ENCODE measurements around the gene YES1. TPM values are rescaled to one million over a fixed set of nuclear protein-coding genes. Genes with fewer than 3 reads are reported as not detected.

Gene YES1
- total RNA-seq, 2 experiments from 2014 or later: 13.1 to 14.2 TPM

DNA sequence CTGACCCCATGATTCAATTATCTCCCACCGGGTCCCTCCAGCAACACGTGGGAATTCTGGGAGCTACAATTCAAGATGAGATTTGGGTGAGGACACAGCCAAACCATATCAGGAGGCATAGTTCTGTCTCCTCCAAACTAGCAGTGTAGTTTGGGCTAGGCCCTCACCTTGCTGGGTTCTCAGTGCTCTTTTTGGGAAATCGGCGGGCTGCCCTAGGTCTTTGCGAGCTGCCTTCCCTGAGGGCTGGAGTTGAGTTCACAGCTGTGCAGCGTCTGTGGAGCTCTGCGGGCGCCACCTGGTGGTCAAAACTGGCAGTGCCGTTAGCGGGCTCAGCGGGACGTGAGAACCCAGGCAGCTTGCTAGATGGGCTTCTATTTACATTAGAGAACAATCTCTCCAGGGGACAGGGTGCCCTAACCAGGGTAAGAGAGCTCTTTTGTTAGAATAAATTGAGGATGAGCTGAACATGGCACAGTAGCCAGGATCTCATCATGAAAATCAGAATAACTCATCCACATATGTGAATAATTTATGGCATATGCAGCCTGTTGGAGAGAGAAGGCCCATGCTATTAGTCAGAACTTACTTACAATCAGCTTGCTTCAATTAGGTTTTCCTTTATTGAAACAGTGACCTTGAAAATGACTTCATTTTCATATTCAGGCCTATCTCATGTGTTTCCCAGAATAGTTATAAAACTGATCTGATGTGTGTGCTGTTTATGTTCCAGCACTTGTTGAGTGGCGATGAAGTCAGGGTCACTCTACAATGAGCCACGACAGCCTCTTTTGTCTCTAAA is 27.4 kb upstream of the YES1 start:
- ATAC-seq: peak; percentile 99
- no peaks in the 10 kb centered on the region for H3K36me3 Mint-ChIP-seq (ENCODE audit: low read depth)
- no peak overlapping the region for H3K4me3 Mint-ChIP-seq
- ChIA-PET CTCF (interaction anchor here (0.6 to 4.2 kb wide), 48 partner anchors 8 to 218 kb away, joined by 3 to 67 read pairs (median 4); partner anchors contain the start of genes ENOSF1 and TYMS), POLR2A (interaction anchor here (0.9 kb wide), 1 partner anchor 32 kb away, joined by 3 read pairs; no protein-coding TSS in a partner anchor)
- H3K4me1 Mint-ChIP-seq: no peaks in the 10 kb centered on the region
- peak; percentile 94 for DNase-seq
- no peaks in the 10 kb centered on the region for H3K9me3 Mint-ChIP-seq (ENCODE audit: low read depth)
- H3K27ac Mint-ChIP-seq: no peak overlapping the region
- H3K27me3 Mint-ChIP-seq: peaks cover 5% of the 10 kb centered on the region
- intact Hi-C loops (cut with DNase I, micrococcal nuclease): loop anchor here (1.0 to 2.0 kb wide), 5 partner anchors 97 to 242 kb away; partner anchors contain the start of gene ENOSF1 (in 1 of the 2)

GRCh38 chr18:837922-838321 is 25.9 kb upstream of the YES1 start:
- Mint-ChIP-seq H3K9me3 (ENCODE audit: low read depth) (no peaks in the 10 kb centered on the region), H3K4me3 (no peak overlapping the region), H3K36me3 (ENCODE audit: low read depth) (no peaks in the 10 kb centered on the region), H3K27me3 (peaks cover 5% of the 10 kb centered on the region), H3K27ac (no peak overlapping the region), H3K4me1 (no peaks in the 10 kb centered on the region)
- ATAC-seq (no peak), DNase-seq (no peak)
- intact Hi-C loops (cut with DNase I, micrococcal nuclease): loop anchor here in 1 of 2 experiments (2.0 kb wide), 1 partner anchor 213 kb away; no protein-coding TSS in a partner anchor
- CTCF ChIA-PET: interaction anchor here (0.7 to 2.3 kb wide), 4 partner anchors 91 to 214 kb away, joined by 3 to 17 read pairs (median 10); partner anchors contain the start of gene ENOSF1
- POLR2A ChIA-PET: no interaction called here

DNA sequence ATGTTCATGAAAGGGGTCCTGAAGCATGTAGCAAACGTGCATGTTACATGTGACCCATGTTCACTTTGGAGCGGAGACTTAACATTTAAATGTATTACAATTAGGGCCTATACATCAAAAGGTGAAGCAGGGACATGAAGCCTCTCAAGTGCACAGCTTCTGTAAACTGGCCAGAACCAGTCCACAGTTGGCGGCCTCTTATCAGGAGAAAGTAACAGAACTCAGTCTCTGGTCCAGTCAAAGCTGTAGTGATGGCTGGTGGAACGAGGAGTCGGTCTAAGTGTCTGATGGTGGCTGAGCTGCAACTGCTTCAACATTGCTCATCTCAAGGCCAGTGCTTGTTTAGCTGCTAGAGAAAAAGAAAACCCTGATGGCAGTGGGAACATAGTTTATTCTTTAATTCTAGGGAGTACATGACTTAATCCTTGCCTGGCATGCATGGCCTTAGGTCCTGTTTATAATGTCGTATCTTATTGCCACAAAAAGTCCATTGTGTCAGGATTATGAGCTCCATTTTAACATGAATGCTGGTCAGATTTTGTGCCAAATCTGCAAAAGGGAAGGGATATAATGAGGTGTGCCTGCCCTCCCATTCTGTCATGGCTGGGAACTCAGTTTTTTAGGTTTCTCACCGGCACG is 22.2 kb upstream of the YES1 start:
- Mint-ChIP-seq H3K4me1 (peaks cover 22% of the 10 kb centered on the region), H3K27me3 (no peaks in the 10 kb centered on the region), H3K4me3 (no peak overlapping the region), H3K36me3 (ENCODE audit: low read depth) (no peaks in the 10 kb centered on the region), H3K27ac (no peak overlapping the region), H3K9me3 (ENCODE audit: low read depth) (no peaks in the 10 kb centered on the region)
- ChIA-PET POLR2A (no interaction called here), CTCF (interaction anchor here (0.7 to 7.8 kb wide), 9 partner anchors 39 to 1483 kb away, joined by 3 to 155 read pairs (median 4); partner anchors contain the start of genes ENOSF1 and TYMS)
- no peak for DNase-seq
- no peak for ATAC-seq
- intact Hi-C loops (cut with DNase I, micrococcal nuclease): no loop called here

DNA sequence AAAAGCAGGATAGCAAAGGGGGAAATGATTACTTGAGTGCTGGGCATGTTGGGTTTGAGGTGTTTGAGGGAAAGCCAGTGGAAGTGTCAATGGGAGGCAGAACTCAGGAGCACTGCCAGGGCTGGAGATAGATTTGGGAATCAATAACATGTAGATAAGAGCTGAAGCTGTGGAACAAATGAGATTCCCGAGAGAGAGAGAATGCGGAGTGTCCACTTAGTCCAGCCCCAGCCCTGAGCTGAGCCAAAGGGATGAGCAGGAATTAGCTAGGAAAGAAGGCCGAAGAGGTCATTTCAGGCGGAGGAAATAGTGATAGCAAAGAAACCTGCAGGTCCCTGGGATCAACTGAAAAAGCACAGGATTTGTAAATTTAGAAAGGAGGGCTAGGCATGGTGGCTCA is 21.2 kb upstream of the YES1 start:
- no peaks in the 10 kb centered on the region for H3K36me3 Mint-ChIP-seq (ENCODE audit: low read depth)
- DNase-seq (no peak), ATAC-seq (no peak)
- no peak overlapping the region for H3K4me3 Mint-ChIP-seq
- peaks cover 22% of the 10 kb centered on the region for H3K4me1 Mint-ChIP-seq
- CTCF ChIA-PET: interaction anchor here (0.7 to 7.8 kb wide), 7 partner anchors 40 to 213 kb away, joined by 3 to 155 read pairs (median 8); partner anchors contain the start of genes ENOSF1 and TYMS
- no peaks in the 10 kb centered on the region for H3K9me3 Mint-ChIP-seq (ENCODE audit: low read depth)
- intact Hi-C loops (cut with DNase I, micrococcal nuclease): no loop called here
- H3K27me3 Mint-ChIP-seq: no peaks in the 10 kb centered on the region
- POLR2A ChIA-PET: no interaction called here
- H3K27ac Mint-ChIP-seq: no peak overlapping the region

DNA sequence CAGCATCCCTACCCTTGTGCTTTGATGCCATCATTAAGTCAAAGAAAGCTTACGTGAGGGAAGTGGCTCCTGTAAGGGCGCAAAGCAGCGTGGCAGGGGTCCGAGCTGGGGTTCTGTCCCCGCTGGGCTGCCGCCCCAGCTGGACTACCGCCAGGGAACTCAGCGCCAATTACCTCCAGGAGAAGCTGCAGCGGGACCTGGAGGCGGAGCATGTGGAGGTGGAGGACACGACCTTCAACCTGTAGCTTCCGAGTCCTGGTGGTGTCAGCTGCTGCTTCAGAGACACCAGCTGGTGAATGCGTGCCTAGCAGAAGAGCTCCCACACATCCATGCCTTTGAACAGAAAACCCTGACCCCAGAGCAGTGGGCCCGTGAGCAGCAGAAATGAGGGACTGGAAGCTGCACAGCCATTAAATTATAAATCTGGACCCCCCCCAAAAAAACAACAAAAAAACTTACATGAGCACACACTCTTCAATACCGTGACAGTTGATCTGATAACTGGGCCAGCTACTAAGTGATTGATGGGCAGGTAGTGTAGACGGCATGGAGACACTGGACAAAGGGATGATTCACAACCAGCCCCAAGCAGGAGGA is 20.1 kb upstream of the YES1 start:
- intact Hi-C loops (cut with DNase I, micrococcal nuclease): no loop called here
- POLR2A ChIA-PET: interaction anchor here (0.6 to 0.8 kb wide), 3 partner anchors 19 to 641 kb away, joined by 3 to 6 read pairs (median 5); no protein-coding TSS in a partner anchor

DNA sequence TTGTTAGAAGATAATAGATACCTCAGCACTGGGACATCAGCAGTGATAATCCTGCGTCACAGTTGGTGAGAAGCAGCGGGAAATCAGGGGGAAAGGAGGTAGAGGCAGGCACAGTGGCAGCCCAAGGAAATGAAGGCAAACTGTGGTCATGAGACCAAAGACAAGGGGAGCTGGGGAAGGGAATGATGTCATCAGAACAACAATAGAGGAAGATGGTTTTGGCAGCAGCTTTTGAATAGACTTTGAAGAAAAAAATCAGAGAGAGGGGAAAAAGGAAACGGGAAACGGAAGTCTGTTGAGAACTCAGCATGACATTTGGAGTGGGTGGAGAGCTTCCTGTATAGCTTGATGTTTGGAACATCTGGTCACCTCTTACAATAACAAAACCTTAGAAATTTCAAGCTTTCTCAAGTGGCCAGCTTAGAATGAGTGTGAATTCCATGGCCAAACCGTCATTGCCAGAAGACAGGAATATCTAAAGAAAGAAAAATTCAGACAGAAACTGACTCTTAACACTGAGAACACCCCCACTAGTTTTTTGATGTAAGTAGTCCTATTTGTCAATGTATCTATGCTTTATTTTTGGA is 18.4 kb upstream of the YES1 start:
- no peaks in the 10 kb centered on the region for H3K27me3 Mint-ChIP-seq
- DNase-seq (peak; percentile 28), ATAC-seq (peak; percentile 63)
- no peaks in the 10 kb centered on the region for H3K36me3 Mint-ChIP-seq (ENCODE audit: low read depth)
- peak overlapping the region; percentile 29 for H3K4me3 Mint-ChIP-seq
- POLR2A ChIA-PET: interaction anchor here (0.7 to 1.2 kb wide), 5 partner anchors 16 to 118 kb away, joined by 3 to 8 read pairs (median 4); no protein-coding TSS in a partner anchor
- H3K27ac Mint-ChIP-seq: peak overlapping the region; percentile 69
- H3K4me1 Mint-ChIP-seq: peaks cover 27% of the 10 kb centered on the region
- no peaks in the 10 kb centered on the region for H3K9me3 Mint-ChIP-seq (ENCODE audit: low read depth)
- CTCF ChIA-PET: interaction anchor here (0.7 to 7.8 kb wide), 39 partner anchors 9 to 1907 kb away, joined by 3 to 155 read pairs (median 5); partner anchors contain the start of gene ENOSF1
- intact Hi-C loops (cut with DNase I, micrococcal nuclease): loop anchor here (1.0 to 2.0 kb wide), 3 partner anchors 17 to 206 kb away; no protein-coding TSS in a partner anchor

More for the DNA sequence above, 20.1 kb upstream of the YES1 start:
- Mint-ChIP-seq H3K9me3 (ENCODE audit: low read depth) (no peaks in the 10 kb centered on the region), H3K27me3 (no peaks in the 10 kb centered on the region), H3K4me1 (peaks cover 22% of the 10 kb centered on the region), H3K36me3 (ENCODE audit: low read depth) (no peaks in the 10 kb centered on the region), H3K27ac (no peak overlapping the region), H3K4me3 (no peak overlapping the region)
- no peak for ATAC-seq
- CTCF ChIA-PET: interaction anchor here (0.6 to 7.8 kb wide), 13 partner anchors 7 to 207 kb away, joined by 3 to 155 read pairs (median 8); partner anchors contain the start of genes ENOSF1 and TYMS
- peak; percentile 47 for DNase-seq

GRCh38 chr18:829432-829831 is 17.4 kb upstream of the YES1 start:
- no peak for ATAC-seq
- Mint-ChIP-seq H3K9me3 (ENCODE audit: low read depth) (no peaks in the 10 kb centered on the region), H3K27me3 (no peaks in the 10 kb centered on the region), H3K27ac (no peak overlapping the region), H3K4me1 (peaks cover 27% of the 10 kb centered on the region), H3K36me3 (ENCODE audit: low read depth) (no peaks in the 10 kb centered on the region), H3K4me3 (no peak overlapping the region)
- POLR2A ChIA-PET: interaction anchor here (0.8 kb wide), 1 partner anchor 29 kb away, joined by 4 read pairs; no protein-coding TSS in a partner anchor
- no peak for DNase-seq
- CTCF ChIA-PET: interaction anchor here (0.6 to 7.8 kb wide), 14 partner anchors 8 to 204 kb away, joined by 3 to 155 read pairs (median 12); no protein-coding TSS in a partner anchor
- intact Hi-C loops (cut with DNase I, micrococcal nuclease): no loop called here

DNA sequence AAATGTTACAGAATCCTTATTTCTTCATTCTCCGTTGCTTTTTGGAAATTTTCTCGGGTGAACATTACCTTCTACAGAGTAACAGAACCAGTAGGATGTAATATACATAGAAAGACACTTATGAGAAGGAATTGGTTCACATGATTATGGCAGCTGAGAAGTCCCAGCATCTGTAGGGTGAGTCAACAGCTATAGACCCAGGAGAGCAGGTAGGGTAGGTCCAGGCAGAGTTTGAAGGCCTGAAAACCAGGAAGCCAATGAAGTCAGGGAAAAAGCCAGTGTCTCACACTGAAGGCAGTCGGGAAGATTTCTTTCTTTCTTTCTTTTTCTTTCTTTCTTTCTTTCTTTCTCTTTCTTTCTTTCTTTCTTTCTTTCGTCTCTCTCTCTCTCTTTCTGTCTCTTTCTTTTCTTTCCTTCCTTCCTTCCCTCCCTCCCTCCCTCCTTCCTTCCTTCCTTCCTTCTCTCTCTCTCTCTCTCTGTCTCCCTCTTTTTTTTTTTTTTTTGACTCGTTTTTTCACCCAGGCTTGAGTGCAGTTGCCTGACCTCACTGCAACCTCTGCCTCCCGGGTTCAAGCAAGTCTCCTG is 15.1 kb upstream of the YES1 start:
- Mint-ChIP-seq H3K4me3 (no peak overlapping the region), H3K27me3 (no peaks in the 10 kb centered on the region), H3K9me3 (ENCODE audit: low read depth) (no peaks in the 10 kb centered on the region), H3K36me3 (ENCODE audit: low read depth) (no peaks in the 10 kb centered on the region), H3K4me1 (peaks cover 27% of the 10 kb centered on the region), H3K27ac (no peak overlapping the region)
- DNase-seq: no peak
- ChIA-PET CTCF (no interaction called here), POLR2A (no interaction called here)
- ATAC-seq: no peak
- intact Hi-C loops (cut with DNase I, micrococcal nuclease): no loop called here

- Mint-ChIP-seq H3K27me3 (no peaks in the 10 kb centered on the region), H3K4me3 (no peak overlapping the region), H3K9me3 (ENCODE audit: low read depth) (no peaks in the 10 kb centered on the region), H3K4me1 (peaks cover 23% of the 10 kb centered on the region), H3K36me3 (ENCODE audit: low read depth) (no peaks in the 10 kb centered on the region), H3K27ac (no peak overlapping the region)
- intact Hi-C loops (cut with DNase I, micrococcal nuclease): no loop called here
- no peak for ATAC-seq
- CTCF ChIA-PET: interaction anchor here (0.7 to 1.2 kb wide), 3 partner anchors 13 to 85 kb away, joined by 3 to 4 read pairs (median 3); no protein-coding TSS in a partner anchor
- POLR2A ChIA-PET: no interaction called here
- DNase-seq: no peak
Observed at GRCh38 chr18:825891-826585, 14.0 kb upstream of the YES1 start.

DNA sequence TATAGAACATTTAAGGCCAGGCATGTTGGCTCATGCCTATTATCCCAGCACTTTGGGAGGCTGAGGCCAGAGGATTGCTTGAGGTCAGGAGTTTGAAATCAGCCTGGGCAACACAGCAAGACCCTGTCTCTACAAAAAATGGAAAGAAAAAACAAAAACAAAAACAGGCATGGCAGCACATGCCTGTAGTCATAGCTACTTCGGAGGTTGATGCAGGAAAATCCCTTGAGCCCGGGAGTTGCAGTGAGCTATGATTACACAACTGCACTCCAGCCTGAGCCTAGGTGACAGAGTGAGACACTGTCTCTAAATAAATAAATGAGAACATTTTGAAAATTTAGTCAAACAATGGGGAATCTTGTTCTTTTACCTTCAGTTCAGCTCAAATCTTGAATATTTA is 12.1 kb upstream of the YES1 start:
- ChIA-PET POLR2A (interaction anchor here (0.6 kb wide), 1 partner anchor 20 kb away, joined by 3 read pairs; no protein-coding TSS in a partner anchor), CTCF (interaction anchor here (0.6 to 1.1 kb wide), 6 partner anchors 11 to 84 kb away, joined by 3 to 4 read pairs (median 3); no protein-coding TSS in a partner anchor)
- Mint-ChIP-seq H3K27ac (no peak overlapping the region), H3K27me3 (no peaks in the 10 kb centered on the region), H3K9me3 (ENCODE audit: low read depth) (no peaks in the 10 kb centered on the region), H3K4me3 (no peak overlapping the region), H3K4me1 (peaks cover 10% of the 10 kb centered on the region), H3K36me3 (ENCODE audit: low read depth) (no peaks in the 10 kb centered on the region)
- DNase-seq: no peak
- intact Hi-C loops (cut with DNase I, micrococcal nuclease): no loop called here
- no peak for ATAC-seq
